ENCODE results near the gene MYOM1.
"Not testable (repeated sequence)": the region's sequence is repeated elsewhere in the genome, so short reads cannot be mapped to it uniquely, and the experiment has no call there.

MYOM1 gene

GRCh38 chr18:3051718-3052410, 167.9 kb downstream of the MYOM1 start:
- no peak for DNase-seq

GRCh38 chr18:3049897-3050454, 169.8 kb downstream of the MYOM1 start:
- DNase-seq = not testable (repeated sequence)

- DNase-seq = no peak
These were observed 170.9 kb downstream of the MYOM1 start for GRCh38 chr18:3048820-3049349.

GRCh38 chr18:3048121-3048520, 171.6 kb downstream of the MYOM1 start:
- no peak for DNase-seq

GRCh38 chr18:3046216-3046808, 173.5 kb downstream of the MYOM1 start:
- no peak for DNase-seq

- no peak for DNase-seq
These were observed 174.7 kb downstream of the MYOM1 start for GRCh38 chr18:3044931-3045698.

GRCh38 chr18:3042379-3042778, 177.4 kb downstream of the MYOM1 start:
- no peak for DNase-seq

- DNase-seq = no peak
These were observed 177.9 kb downstream of the MYOM1 start for GRCh38 chr18:3041843-3042242.

GRCh38 chr18:3040881-3041280, 178.9 kb downstream of the MYOM1 start:
- DNase-seq = no peak

GRCh38 chr18:3040173-3040572, 179.6 kb downstream of the MYOM1 start:
- DNase-seq = no peak

GRCh38 chr18:3037423-3037915, 182.3 kb downstream of the MYOM1 start:
- DNase-seq = no peak

GRCh38 chr18:3036108-3036507, 183.7 kb downstream of the MYOM1 start:
- no peak for DNase-seq

GRCh38 chr18:3035635-3036034, 184.1 kb downstream of the MYOM1 start:
- no peak for DNase-seq

GRCh38 chr18:3032721-3033120, 187.0 kb downstream of the MYOM1 start:
- no peak for DNase-seq

GRCh38 chr18:3029215-3029952, 190.4 kb downstream of the MYOM1 start:
- DNase-seq = no peak

GRCh38 chr18:3028115-3028514, 191.7 kb downstream of the MYOM1 start:
- DNase-seq = not testable (repeated sequence)

- no peak for DNase-seq
These were observed 192.3 kb downstream of the MYOM1 start for GRCh38 chr18:3027370-3027891.

- no peak for DNase-seq
These were observed 194.2 kb downstream of the MYOM1 start for GRCh38 chr18:3025544-3025943.

- DNase-seq = not testable (repeated sequence)
These were observed 196.2 kb downstream of the MYOM1 start for GRCh38 chr18:3023603-3024002.
